GM19455 (cell line): ENCODE measurements around the gene HSD3B7.
"Not testable (repeated sequence)": the region's sequence is repeated elsewhere in the genome, so short reads cannot be mapped to it uniquely, and the experiment has no call there.

ENCODE experiments used
- ATAC-seq: cut with Tn5 transposase; IDR thresholded peaks from one replicate; pipeline ENCODE4 v1.9.1; 2021; ENCODE audit not compliant: unreplicated experiment

Gene HSD3B7

DNA sequence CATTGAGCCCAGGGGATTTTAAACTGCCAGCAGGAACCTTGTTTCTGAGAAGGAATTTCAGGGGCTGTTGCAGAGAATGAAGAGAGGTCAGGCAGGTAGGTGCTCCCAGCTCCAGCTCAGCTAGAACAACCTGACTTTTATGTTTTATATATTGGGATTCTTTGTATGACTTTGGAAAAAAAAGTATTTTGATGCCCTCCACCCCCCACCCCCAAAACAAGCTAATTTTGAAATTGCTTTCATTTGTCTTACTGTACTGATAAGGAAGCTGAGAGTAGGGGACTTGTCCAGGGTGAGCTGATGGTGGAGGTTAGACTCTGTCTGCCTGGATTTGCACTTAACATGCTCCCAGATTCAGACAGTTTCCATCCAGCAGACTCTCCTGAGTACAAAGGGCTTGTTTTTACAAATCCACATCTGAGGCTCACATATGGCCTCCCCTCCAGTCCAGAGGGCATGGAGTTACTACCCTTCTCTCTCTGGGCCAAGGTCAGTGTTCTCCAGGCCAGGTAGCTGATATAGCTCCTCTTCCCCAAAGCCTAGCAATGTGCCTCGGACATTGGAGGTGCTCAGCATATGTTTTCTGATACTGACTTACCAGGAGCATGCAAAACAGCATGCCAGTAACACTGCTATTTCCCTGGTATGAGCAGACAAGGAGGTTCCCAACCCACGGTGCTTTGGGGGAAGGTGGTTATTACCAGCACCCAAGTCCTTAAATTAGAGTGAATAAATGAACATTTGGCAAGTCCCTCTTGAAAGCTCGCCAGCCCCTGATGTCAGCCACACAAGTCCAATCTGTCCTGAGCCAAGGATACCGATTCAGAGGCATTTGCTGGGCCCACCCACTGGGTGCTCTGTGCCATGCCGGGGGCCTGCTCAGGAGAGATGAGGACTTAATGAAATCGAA lies 14.1 kb downstream of the HSD3B7 start:
- no peak for ATAC-seq

DNA sequence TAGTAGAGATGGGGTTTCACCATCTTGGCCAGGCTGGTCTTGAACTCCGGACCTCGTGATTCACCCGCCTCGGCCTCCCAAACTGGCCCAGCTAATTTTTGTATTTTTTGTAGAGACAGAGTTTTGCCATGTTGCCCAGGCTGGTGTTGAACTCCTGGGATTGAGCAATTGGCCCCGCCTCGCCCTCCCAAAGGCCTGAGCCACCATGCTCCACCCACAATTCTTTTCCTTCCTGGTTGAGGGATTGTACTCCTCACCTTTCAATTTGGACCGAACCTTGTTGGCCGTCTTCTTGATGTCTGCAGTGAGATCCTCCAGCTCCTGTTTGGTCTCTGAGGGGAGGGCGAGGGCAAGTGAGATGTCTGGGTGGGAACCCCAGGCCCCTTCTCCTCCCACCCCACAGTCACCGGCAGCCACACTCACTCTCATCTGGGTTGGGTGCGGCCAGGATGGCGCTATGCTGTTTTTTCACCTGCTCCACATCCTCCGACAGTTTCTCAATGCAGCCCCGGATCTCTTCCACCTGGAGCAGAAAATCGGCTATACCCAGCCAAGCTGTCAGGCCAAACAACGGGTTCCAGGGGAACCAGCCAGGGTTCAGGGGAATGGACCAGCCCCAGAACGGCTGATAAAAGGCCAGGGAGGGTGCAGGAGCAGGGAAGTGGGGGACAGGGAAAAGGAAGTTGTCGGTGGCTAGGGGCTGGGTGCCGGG lies 15.8 kb downstream of the HSD3B7 start:
- ATAC-seq, result no peak

DNA sequence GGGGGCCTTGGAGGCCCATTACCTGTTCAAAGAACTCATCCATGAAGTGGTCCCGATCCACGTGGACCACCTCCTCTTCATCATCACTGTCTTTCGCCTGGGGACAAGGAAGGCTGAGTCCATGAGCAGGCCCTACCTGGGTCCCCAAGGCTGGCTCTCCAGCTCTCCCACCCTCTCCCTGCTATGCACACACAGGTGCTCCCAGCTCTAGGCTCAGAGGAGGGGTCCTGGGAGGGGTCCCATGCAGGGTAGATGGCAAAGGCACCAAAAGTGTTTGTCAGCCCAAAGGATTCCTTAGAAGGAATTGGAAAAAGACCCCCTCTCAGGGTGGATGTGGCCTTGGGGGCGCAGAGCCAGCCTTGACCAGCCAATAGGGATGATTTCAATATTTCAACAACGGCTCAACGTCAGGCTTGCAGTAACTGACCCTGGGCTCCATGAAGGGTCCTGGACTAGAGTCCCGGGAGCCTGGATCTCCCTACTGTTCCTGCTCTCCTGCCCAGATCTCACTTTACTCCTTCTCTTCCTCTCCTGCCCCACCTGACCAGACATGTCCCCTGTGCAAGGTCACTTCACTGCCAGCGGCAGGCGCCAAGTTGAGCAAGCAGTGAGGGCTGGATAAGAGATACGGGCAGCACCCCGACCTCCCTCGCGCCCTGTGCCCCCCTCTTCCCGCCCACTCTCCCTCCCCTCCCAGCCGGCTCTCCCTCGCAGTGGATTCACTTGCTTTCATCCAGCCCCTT lies 16.7 kb downstream of the HSD3B7 start:
- ATAC-seq, result no peak

DNA sequence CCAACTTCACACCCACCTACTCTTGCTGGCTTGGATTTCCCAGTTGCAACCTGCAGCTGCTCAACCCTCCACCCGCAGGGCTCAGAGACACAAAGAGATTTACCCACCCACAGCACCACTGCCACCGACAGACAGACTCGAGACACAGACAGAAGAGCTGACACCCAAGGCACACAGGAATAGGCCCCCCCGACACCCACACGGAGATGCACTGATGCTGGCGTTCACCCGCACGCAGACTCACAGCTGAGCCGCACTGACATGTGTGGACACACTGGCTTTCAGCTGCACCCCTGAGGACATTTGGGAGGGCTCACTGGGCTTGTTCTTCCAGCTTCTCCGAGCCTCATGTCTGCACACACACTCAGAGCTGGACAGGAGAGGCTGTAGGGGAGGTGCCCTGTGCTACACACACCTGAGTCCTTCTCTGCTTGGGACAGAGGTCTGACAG lies 17.3 kb downstream of the HSD3B7 start:
- no peak for ATAC-seq

DNA sequence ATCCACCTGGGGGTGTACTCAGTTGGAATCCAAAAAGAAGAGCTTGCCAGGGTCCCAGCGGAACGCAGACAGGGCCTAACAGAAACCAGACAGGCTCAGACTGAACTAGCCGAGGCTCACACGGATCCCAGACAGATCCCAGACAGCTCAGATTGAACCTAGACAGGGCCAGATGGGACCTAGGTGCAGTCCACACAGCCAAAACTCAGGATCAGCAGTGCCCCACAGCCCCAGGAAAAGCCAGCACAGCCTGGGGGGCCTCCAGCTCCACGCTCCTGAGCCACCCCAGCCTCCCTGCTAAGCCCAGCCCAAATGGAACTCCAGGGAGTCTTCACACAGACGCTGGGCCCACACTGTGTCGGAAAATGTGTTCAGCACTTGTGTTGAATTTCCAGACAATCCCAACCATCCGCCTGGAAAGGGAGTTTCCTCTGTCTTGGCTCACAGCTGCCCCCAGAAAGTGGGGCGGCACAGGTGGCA lies 17.9 kb downstream of the HSD3B7 start:
- ATAC-seq, result no peak

GRCh38 chr16:31003744-31004143 lies 18.7 kb downstream of the HSD3B7 start:
- ATAC-seq, result no peak

DNA sequence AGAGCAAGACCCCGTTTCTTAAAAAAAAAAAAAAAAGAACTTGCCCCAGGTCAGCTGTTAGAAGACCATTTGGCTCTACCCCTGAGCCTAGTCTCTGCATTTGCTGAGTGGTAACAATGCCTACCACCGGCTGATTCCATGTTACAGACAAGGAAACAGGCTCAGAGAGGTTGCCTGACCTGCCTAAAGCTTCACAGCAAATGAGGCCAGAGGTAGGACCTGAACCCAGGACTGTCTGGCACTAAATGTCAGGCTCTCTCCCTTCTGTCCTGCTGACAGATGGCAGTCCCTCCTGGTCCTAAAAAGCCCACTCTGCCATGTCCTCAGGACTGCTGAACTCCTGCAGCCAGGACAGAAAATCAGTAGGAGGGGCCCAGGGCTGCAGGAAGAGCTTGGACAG lies 19.7 kb downstream of the HSD3B7 start:
- no peak for ATAC-seq

DNA sequence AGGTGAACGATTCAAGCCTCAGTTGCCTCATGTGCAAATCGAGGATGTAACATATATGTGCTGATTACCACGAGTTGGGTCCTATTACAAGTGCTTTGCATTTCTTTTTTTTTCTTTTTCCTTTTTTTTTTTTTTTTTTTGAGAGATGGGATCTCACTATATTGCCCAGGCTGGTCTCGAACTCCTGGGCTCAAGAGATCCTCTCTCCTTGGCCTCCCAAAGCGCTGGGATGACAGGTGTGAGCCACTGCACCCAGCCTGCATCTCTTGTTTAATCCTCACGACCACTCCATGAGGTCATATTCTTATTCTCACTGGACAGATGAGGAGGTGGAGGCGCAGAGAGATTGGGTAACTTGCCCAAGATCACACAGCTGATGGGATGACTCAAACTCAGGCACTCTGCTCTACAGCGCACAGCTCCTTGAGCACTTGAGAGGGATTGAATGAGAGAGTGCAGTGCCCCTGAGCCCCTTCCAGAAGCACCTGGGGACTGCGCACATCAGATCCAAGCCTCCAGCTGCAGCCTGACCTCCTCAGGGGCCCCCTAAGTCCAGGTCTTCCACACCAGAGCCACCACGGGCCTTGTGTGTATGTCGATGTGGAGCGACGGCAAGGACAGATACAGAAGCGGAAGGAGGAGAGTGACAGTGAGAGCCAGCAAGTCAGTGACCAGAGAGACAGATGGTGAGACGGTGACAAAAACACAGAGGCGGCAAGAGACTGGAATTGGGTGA lies 20.5 kb downstream of the HSD3B7 start:
- no peak for ATAC-seq

DNA sequence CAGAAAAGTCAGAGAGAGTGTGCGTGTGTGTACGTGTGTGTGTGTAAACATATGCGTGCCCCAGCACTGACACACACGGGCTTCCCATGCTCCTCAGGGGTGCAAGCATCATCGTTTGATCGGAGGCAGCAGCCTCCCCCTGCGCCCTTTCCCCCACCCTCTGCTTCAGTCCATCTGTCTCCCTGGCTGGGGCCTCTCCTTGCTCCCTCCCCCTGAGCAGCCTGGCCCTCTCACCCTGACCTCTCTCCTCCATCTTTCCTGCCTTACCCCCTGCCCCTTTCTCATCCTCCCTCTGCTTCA lies 21.0 kb downstream of the HSD3B7 start:
- no peak for ATAC-seq

GRCh38 chr16:31006589-31006988 lies 21.6 kb downstream of the HSD3B7 start:
- ATAC-seq, result no peak

- ATAC-seq, result no peak
Measured at GRCh38 chr16:31007684-31008083, 22.7 kb downstream of the HSD3B7 start.

- ATAC-seq, result no peak
Measured at GRCh38 chr16:31008149-31008548, 23.1 kb downstream of the HSD3B7 start.

- ATAC-seq, result no peak
Measured at GRCh38 chr16:31008551-31008950, 23.5 kb downstream of the HSD3B7 start.

DNA sequence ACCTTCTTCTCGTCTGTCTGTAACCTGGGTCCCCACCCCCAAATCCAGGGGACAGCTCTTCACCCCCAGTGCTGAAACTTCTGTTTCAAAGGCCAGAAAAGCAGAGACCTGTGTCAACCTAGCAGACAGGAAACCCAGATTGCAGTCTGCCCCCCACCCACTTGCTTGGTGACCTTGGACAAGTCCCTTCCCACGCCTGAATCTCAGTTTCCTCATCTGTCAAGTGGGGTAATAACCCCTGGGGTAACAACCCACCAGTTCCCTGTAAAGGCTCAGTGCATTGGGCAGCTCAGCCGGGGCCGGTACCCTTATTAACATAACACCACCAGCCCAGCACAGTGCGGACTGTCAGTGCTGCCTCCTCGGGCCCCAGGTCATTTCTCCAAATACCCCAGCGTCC lies 24.1 kb downstream of the HSD3B7 start:
- ATAC-seq, result no peak

DNA sequence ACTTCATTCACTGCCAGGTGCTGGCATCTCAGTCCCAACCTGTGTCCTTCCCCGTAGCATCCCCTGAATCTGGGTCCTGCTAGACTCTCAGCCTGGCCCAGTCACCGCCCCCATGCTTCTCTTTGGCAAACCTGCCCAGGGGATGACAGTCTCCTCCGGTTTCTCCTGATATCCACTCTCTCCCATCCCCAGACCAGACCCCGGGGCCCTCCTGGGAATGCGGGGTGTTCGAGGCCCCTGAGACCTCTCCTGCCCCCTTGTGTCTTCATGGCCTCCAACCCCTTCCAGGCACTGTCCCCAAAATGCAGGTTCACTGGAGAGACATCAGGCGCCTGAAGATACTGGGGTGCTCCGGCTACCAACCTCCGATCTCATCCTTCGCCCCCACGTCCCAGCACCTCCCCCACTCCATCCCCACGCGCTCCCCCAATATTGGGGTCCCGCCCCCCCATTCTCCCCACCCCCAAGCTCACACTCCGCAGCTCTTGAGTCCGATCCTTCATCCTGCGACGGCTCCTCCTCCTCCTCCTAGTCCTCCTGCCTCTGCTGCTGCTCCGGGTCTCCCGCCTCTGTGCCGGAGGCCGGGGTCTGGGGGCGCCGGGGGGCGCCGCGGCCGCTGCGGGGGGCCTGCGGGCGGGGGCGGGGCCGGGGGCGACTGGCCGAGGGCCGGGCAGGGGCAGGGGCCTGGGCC lies 25.0 kb downstream of the HSD3B7 start:
- ATAC-seq, result no peak

DNA sequence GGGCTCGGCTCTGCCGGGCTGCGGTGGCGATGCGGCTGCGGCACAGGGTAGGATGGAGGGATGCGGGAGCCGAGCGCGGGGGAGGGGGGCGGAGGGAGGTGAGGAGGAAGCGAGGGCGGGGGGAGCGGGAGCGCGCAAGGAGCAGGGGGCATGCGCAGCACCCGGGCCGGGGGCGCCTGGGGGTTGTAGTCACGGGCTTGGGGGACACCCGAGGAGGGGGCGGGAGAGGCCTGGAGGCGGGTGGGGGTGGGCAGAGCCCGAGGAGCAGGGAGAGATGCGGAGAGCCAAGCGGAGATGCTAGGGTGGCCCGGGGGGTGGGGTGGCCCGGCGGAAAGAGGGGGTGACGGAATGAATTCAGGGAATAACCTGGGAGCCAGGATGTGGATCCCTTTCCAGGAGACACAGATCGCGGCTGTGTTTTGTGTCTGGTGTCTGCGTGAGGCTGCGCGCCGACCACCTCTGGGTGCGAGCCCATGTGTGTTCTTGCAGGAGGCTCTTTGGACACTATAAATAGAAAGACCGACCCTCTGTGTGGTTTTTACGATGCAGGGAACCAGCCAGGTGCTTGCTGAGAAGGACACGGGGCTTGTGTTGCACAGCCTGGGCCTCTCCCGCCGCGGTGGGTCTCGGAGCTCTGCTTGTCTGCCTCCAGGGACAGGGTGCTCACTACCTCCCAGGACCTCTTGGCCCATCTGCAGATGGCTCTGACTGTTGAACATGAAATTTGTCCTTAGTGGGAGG lies 25.7 kb downstream of the HSD3B7 start, which contains the start of gene STX1B:
STX1B (minus strand) TSS at position 54 of the 741 bp plus-strand sequence. CDS start 242 bp downstream, outside the sequence.
- no peak for ATAC-seq

GRCh38 chr16:31011815-31012214 lies 26.8 kb downstream of the HSD3B7 start:
- ATAC-seq, result not testable (repeated sequence)

DNA sequence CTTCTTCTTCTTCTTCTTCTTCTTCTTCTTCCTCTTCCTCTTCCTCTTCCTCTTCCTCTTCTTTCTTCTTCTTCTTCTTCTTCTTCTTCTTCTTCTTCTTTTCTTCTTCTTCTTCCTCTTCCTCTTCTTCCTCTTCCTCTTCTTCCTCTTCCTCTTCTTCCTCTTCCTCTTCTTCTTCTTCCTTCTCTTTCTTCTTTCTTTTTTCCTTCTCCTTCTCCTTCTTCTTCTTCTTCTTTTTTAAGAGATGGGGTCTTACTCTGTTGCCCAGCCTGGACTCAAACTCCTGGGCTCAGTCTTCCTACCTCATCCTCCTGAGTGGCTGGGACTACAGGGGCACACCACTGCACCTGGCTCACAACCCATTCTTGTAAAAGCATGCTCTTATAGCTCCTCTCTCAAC lies 28.3 kb downstream of the HSD3B7 start:
- ATAC-seq, result not testable (repeated sequence)

GRCh38 chr16:31016018-31016417 lies 31.0 kb downstream of the HSD3B7 start:
- no peak for ATAC-seq
